ENCODE data around the gene CCNK.

CCNK gene

GRCh38 chr14:99508896-99509629 is 27.9 kb downstream of the CCNK start:
- no peak for DNase-seq

GRCh38 chr14:99509871-99510555 is 28.8 kb downstream of the CCNK start:
- no peak for DNase-seq

DNA sequence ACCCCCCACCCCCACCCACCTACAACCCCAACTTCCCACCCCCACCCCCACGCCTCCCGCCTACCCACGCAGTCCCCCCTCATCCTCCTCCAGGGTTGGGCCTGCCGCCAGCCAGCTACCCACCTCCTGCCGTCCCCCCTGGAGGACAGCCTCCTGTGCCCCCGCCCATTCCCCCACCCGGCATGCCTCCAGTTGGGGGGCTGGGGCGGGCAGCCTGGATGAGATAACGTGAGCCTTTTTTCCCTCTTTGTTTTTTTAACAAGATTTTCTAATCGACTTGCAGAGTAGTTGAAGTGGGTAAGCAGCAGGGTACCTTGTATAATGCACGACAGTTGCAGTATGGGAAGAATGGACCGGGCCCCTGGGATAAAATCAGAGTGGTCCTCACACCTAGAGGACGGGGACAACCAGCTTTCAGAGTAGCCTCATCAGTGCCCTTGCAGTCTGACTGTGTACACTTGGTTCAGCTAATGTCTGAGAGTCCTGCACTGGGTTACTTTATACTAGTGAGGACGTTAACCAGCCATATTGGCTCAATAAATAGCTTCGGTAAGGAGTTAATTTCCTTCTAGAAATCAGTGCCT is 29.4 kb downstream of the CCNK start:
- DNase-seq, result no peak

GRCh38 chr14:99511421-99512109 is 30.4 kb downstream of the CCNK start:
- no peak for DNase-seq

- no peak for DNase-seq
Observed at GRCh38 chr14:99512110-99512449, 30.9 kb downstream of the CCNK start.

DNA sequence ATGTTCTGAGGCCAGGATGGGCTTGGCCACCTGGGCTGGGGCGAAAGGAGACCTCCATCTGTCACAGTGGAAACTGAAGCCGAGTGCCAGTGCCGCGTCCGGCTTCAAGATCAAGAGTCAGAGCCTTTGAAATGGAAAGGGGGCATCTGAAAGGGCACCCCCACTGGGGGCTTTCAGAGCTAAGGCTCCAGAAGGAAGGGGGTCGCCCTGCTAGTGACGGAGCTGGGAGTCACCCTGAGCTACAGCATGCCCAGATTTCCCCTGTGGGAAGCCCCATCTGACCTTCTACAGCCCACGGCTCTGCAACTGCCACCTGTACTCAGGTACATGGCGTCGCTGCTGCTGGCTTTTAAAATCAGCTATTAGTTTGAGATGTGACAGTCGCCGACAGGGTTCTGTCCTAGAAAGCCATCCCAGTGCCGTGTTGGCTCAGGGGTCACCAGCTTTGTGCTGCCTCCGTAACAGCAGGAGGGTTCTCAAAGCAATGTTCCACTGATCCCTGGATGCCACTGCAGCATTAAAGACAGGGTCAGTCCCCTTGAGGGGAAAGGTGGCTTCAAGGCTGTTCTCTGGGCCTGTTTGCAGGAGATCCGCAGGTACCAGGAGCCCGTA is 31.5 kb downstream of the CCNK start:
- no peak for DNase-seq

GRCh38 chr14:99513183-99513694 is 32.0 kb downstream of the CCNK start:
- no peak for DNase-seq

DNA sequence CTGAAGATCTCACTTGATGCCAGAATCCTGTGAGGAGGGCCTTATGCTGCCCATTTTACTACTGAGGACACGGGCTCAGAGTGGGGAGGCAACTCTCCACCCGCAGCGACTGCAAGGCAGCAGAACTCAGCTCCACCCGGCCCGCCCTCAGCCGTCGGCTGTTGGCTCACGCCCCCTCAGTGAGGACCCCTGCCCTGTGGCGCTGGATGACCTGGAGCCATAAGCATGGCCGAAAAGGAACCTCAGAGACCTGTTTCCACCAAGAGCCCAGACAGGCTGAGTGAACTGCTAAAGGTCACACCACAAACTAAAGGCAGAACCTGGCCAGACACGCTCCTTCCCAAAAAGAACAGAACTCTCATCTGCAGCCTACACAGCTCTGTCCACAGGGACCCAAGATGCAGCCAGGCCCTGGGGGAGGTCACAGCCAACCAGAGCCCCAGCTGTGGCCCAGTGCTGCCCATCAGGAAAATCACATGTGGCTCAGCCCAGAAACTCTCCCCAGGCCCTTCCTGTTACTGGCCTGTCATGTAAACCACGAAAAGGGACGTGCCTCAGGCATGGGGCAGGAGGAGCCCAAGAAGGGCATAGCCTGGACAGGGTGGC is 32.8 kb downstream of the CCNK start:
- DNase-seq, result no peak

DNA sequence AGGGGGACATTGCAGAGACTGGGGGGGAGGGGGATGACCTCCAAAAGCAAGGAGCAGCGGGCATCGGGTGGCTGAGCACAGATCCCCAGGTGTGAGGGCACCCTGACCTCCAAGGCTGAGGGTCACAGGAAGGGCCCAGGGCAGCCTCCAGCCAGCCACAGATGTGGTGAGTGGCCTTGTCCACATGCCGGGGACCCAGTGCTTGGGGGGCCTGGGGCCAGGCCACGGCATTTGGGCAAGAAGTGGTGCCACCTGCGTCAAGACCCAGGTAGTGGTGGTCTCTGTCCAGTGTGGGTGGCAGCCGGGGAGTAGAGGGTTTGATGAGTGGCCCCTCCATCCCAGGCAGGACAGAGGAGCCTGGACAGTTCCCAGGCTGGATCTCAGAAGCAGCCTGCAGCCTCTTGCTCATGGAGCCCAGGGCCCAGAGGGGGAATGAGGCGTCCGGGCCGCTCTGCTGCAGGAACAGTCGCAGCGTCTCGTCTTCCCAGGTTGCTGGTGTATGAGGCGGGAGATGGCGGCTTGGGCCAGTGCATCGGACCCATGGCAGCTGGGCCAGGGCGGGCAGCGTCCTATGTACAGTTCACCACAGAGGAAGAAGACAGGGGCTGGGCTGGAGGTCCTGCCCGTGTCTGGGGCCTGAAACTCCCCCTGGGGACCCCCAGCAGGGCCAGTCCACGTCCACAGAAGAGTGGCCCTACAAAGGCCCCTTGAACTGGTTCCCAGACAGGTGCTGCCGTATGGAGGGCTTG is 33.5 kb downstream of the CCNK start:
- DNase-seq, result no peak

- DNase-seq, result no peak
Observed at GRCh38 chr14:99515301-99516155, 34.3 kb downstream of the CCNK start.

- no peak for DNase-seq
Observed at GRCh38 chr14:99516156-99516870, 35.1 kb downstream of the CCNK start.

DNA sequence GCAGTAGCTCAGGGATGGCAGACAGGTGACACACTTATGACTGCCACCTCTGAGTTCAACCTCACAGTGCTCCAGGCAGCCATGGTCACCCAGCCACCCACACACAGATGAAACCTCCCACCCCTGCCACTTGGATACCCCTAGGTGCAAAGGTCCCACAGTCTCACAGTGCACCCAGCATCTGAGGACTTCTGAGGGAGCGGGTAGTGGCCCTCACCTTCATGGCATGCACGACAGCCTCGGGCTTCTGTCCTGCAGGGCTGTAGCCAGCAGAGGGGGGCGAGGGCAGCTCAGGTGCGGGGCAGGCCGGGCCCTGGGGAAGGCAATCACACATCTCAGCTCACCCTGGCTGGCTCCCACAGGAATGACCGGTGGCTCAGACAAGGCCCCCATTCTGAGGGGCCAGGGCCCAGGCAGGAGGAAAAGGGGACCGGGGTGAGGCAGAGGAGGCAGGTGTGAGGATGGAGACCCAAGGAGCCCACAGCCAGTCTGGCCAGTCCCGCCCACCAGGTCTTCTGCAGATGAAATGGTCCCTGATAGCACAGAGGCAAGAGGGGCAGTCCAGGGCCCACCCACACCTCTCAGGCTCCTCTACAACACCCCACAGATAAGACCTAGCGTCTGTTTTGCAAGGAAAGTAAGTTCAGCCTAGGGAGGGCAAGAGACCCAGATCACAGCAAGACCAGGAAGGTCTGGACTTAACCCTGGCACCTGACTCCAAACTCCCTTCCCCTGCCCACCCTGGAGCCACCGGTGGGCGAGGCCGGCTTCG is 35.8 kb downstream of the CCNK start:
- no peak for DNase-seq

GRCh38 chr14:99517643-99518381 is 36.6 kb downstream of the CCNK start:
- DNase-seq, result no peak

GRCh38 chr14:99518441-99519346 is 37.5 kb downstream of the CCNK start:
- peak; percentile 73 to 85 for DNase-seq

GRCh38 chr14:99519347-99519881 is 38.2 kb downstream of the CCNK start:
- DNase-seq, result no peak

- DNase-seq, result no peak
Observed at GRCh38 chr14:99519931-99520421, 38.8 kb downstream of the CCNK start.

DNA sequence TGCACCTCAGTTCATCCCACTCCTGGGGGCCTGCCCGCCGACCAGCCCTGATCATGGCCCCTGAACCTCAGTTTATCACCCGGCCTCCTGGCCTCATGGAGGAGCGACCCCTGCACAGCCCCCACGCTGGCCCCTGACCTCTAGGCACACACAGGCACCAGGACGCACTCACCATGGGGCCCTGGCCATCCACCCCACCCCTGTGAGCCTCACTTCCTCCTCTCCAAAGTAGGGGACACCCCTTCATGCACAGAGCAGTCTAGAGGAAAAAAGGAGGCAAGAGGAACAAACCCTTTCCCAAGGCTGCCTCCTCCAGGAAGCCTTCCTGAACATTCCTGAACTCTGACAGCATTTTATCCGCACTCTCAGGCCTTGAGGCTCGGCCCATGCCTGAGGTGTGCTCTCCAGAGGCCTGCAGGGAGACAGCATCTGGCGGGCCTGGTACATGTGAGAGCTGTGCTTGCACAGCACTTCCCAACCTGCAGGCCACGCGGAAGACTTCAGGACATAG is 39.4 kb downstream of the CCNK start:
- no peak for DNase-seq
